Activated CD8-positive, alpha-beta memory T cell treated with anti-CD3 and anti-CD28 coated beads, Interleukin-2, amount 50 U/mL, for 4 hours (primary cell): ENCODE measurements around the gene NAA25.
"Not testable (repeated sequence)": the region's sequence is repeated elsewhere in the genome, so short reads cannot be mapped to it uniquely, and the experiment has no call there.

Experiments
- DNase-seq: peaks from one replicate; pipeline ENCODE4 v3.0.0-alpha.2; 2020

NAA25 gene

DNA sequence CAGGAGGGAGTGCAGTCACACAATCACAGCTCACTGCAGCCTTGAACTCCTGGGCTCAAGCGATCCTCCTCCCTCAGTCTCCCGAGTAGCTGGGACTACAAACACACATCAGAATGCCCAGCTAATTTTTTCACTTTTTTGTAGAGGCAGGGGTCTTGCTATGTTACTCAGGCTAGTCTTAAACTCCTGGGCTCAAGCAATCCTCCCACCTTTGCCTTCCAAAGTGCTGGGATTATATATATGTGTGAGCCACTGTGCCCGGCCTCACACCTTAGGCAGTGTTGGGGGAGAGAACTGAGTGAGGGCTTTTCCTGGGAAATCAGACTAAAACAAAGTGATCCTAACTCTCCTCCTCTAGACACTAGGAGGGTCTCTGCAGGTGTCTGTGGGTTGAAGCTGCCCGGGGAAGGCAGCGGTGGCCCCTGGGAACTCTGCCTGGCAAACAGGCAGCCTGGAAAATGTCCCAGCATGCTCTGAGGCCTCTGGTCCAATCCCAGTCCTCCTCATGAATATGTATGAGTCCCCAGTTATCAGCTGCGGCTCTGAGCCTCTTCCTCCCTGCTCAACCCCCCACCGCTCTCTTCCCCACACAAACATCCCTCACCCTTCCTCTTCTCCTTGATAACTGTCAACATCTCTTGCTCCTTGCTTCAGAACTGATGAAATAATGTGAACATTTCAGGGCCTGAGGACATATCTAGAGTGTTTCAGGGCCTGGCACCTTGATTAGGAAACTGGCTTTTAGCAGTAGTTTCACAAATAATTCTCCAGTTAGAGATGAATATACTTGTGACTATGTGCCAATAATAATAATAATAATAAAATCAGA is 7.9 kb upstream of the NAA25 start:
- DNase-seq, result no peak

DNA sequence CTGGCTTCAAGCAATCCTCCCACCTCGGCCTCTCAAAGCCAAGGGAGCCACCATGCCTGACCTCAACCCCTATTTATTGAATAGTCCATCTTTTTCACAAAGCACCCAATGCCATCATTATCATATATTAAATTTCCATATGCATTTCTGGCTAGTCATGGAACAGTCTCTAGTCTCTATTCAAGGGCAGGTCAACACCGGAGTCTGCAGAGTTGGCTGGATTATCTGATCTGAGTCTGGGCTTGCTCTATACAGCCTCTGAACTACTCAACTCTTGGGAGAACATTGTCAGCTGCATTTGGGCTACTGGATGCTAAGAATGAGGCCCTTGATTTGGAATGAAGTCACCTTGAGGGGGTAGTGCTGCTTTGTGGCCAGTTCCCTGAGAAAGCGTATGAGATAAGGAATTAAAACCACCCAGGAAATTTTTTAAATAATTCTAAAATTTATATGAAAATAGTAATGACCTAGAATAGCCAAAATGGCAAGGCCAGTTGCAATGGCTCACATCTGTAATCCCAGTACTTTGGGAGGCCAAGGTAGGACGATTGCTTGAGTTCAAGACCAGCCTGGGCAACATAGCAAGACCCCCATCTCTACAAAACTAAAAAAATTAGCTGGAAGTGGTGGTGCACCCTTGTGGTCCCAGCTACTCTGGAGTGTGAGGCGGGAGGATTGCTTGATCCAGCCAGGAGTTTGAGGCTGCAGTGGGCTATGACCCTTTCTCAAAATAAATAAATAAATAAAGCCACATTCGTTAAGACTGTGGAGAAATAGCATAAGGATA is 6.9 kb upstream of the NAA25 start:
- DNase-seq, result no peak

DNA sequence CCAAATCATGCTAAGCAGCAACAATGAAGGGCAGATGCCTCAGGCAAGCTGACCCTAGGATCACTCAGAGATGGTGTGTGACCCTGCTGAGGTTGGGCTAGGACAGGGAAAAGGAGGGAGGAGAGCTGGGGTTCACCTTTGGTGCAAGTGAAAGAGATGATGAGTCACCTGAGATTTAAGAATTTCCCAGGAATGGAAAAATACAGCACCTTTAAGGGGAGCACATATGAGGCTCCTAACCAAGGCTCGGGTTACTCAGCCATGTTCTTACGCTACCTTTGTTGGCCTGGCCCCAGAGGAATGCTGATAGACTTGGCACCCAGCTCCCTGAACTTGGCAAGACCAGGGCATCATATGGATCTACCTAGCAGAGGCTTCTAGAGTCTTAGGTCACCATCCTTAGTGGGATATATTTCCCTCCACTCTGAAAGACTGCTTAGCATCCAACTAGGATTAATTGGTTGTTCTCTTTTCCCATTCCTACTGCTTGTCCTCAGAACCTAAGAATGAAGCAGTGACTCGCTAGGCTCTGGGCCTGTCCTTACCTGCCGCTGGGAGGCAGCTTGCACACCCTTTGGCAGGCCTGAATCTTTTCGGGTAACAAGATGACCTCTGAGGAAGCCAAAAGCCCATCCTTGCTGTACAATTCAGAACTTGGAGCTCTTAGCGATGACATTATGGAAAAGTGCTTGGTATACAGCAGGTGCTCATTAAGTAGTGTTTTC is 4.0 kb upstream of the NAA25 start:
- DNase-seq, result no peak

- no peak for DNase-seq
Measured at GRCh38 chr12:112111931-112112330, 3.3 kb upstream of the NAA25 start.

DNA sequence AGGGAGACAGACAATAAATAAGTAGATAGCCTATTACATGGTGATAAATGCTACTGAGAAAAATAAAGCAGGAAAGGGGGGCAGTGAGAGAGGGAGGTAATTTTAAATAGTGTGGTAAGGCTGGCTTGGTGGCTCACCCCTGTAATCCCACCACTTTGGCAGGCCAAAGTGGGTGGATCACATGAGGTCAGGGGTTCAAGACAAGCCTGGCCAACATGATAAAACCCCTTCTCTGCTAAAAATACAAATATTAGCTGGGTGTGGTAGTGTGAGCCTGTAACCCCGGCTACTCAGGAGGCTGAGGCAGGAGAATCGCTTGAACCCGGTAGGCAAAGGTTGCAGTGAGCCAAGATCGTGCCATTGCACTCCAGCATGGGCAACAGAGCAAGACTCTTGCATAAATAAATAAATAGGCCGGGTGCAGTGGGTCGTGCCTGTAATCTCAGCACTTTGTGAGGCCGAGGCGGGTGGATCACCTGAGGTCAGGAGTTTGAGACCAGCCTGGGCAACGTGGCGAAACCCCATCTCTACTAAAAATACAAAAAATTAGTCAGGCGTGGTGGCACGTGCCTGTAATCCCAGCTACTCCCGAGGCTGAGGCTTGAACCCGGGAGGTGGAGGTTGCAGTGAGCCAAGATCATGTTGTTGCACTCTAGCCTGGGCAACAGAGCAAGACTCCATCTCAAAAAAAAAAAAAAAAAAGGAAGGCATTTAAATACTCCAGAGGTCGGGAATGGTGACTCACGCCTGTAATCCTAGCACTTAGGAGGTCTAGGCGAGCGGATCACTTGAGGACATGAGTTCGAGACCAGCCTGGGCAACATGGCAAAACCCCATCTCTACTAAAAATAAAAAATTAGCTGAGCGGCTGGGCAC is 2.4 kb upstream of the NAA25 start:
- not testable (repeated sequence) for DNase-seq

DNA sequence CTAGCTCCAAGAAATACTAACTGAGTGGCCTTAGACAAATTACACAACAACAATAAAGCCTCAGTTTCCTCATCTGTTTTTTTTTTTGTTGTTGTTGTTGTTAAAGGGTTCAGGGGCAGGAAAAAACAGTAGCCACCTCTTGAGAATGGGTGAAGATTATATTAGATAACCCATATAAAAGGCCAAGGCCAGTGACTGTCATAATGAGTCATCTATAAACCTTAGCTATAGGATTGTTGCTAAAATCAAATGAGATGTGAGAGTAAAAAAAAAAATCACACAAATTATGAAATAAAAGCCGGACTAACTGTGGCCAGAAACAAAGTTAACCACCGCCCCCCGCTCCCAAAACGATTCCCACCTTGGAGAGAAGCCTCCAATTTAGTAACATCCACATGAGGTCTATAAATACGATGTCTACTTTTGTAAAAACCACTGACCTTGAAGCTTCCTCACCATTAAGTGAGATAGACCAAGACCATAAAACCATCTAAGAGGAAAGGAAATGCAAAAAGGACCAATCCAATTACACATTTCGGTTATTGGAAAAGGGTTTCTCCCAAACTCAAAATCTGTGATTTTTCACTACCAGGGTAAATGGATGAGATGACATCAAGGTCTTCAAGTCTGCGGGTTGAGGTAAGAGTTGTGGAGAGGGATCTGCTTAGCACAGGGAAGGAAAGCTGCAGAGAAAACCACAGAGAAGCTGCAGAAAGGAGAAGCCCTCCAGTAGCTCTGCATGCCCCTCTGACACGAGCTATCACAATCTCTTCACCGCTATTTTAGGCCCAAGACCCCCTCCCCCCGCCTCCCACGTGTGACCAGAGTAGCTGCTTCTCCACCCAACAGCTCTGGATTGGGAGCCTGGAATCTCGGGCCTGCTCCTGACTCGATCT is 1.0 kb downstream of the NAA25 start:
- no peak for DNase-seq

GRCh38 chr12:112105891-112106290 is 2.7 kb downstream of the NAA25 start:
- no peak for DNase-seq

DNA sequence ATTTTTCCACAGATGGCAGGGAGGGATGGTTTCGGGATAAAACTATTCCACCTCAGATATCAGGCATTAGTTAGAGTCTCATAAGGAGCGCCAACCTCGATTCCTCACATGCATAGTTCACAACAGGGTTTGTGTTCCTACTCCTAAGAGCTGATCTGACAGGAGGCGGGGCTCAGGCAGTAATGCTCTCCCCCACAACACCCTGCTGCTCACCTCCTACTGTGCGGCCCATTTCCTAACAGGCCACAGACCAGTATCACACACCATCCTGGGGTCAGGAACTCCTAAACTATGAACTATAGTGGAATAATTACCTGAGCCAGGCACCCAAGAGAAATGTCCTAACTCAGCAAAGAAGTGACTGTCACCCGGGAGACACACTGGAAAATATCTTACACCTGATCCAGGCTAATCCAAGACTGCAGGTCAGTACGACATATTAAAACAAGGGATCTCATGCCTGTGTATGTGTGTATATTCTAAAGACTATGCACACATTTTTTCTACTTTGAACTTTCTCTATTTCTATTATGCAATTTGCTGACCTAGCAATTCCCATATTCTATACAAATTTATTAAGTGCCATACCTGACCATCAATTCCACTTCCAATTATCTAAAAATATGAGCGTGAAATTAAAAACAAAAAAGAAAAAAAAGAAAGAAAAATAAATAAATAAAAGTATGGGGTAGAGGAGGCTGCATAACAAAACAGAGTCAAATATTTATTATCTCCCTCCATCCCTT is 4.7 kb downstream of the NAA25 start:
- no peak for DNase-seq

- not testable (repeated sequence) for DNase-seq
Measured at GRCh38 chr12:112102746-112103145, 5.8 kb downstream of the NAA25 start.

- no peak for DNase-seq
Measured at GRCh38 chr12:112102127-112102526, 6.5 kb downstream of the NAA25 start.

DNA sequence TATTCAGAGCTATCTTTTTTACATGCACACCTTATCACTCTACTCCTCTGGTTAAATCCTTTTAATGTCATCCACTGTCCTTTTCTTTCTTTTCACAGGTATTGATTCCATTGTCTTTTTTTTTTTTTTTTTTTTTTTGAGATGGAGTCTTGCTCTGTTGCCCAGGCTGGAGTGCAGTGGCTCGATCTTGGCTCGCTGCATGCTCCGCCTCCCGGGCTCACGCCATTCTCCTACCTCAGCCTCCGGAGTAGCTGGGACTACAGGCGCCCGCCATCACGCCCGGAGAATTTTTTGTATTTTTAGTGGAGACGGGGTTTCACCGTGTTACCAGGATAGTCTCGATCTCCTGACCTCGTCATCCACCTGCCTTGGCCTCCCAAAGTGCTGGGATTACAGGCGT is 8.1 kb downstream of the NAA25 start:
- DNase-seq, result not testable (repeated sequence)

- DNase-seq, result no peak
Measured at GRCh38 chr12:112097641-112098040, 10.9 kb downstream of the NAA25 start.

DNA sequence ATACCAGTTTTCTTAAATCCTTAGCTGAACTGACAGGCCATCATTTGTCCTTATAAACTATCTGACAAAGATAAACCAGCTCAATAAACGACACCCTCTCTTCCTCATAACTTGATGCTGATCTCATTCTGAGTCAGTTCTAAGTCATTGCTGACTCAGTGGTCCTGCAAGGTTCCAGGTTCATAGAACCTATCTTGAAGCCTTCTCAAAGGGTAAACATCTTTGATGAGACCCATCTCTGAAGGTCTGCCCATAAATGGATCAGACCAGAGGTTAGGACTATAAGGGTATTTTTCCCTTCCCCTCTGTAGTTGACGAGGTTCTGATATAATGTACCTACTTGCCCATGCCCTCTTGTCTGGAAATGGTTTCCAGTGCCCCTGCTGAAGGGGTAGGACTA is 11.9 kb downstream of the NAA25 start:
- DNase-seq, result no peak

DNA sequence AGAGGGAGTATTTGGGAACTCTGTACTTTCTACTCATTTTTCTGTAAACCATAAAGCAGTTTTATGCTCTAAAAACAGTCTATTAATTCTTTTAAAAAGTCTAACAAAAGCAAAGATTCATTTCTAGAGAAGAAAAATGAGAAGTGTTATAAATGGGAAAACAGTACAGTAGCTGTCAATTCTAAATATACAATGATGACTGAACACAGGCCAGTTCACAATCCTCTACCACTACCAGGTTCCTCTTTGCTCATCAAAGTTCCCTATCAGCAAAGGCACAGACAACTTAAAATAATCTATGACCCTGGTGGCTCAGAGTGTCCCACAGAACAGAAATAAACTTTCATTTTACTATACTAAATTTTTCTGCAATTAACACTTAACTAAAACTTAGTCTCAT is 12.5 kb downstream of the NAA25 start:
- DNase-seq, result no peak

DNA sequence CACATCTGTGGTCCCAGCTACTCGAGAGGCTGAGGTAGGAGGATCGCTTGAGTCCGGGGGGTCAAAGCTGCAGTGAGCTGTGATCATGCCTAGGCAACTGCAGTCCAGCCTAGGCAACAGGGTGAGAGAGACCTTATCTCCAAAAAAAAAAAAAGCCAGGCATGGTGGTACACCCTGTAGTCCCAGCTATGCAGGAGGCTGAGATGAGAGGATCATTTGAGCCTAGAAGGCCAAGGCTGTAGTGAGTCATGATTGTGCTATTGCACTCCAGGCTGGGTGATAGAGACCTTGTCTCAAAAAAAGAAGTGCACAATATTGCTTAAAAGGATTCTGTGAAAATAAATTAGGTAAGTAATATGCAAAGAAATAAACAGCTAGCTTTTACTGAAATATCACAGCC is 17.0 kb downstream of the NAA25 start:
- no peak for DNase-seq

DNA sequence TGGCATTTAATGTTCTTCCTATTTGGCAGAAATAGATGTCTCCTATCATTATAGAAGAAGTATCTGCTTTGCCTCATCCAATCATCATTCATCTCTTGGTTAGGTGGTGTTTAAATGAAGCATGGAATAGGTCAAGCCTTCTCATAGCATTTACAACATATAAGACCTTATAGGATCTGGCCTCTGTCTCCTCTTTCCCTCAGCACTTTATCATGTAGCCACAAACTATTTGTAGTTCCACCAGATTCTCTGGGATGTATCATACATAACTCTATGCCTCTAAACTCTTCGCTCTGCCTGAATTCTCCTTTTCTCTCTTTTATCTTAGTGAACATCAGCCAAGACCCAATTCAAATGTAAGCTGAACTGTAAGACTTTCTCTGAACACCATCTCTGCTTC is 20.7 kb downstream of the NAA25 start:
- DNase-seq, result no peak

GRCh38 chr12:112087055-112087850 is 21.3 kb downstream of the NAA25 start:
- DNase-seq, result no peak

- DNase-seq, result no peak
Measured at GRCh38 chr12:112066566-112066965, 42.0 kb downstream of the NAA25 start.

- no peak for DNase-seq
Measured at GRCh38 chr12:112063273-112063672, 45.3 kb downstream of the NAA25 start.

DNA sequence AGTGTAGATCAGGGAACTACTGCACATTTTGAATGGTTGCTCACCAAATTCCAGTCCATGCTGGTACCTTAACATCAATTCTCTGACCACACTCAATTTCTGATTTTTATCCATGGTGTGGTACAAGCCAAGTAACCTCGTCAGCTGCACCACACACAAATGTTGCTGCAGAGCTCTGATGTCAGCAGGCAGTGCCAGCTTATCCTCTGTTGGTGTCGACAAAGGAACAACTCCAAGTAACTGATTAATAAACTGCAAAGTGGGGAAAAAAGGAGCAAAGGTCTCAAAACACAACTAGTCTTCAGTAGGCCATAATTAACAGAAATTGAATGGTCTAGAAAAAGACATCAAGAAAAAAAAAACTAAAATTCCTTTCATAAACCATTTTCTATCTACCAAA is 47.4 kb downstream of the NAA25 start:
- no peak for DNase-seq
